ENCODE results near the gene SNX2. TPM values are rescaled to one million over a fixed set of nuclear protein-coding genes. Genes with fewer than 3 reads are reported as not detected.
A peak's percentile ranks its signal among the peaks of the same experiment; 100 is the strongest.

The SNX2 gene, protein sequence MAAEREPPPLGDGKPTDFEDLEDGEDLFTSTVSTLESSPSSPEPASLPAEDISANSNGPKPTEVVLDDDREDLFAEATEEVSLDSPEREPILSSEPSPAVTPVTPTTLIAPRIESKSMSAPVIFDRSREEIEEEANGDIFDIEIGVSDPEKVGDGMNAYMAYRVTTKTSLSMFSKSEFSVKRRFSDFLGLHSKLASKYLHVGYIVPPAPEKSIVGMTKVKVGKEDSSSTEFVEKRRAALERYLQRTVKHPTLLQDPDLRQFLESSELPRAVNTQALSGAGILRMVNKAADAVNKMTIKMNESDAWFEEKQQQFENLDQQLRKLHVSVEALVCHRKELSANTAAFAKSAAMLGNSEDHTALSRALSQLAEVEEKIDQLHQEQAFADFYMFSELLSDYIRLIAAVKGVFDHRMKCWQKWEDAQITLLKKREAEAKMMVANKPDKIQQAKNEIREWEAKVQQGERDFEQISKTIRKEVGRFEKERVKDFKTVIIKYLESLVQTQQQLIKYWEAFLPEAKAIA
- 10 to 100 TPM; 50.6 to 63.7 TPM for total RNA-seq

- no peaks in the 10 kb centered on the region for H3K27me3 ChIP-seq (replicated peaks; ENCODE audit: insufficient read depth)
- H3K36me3 ChIP-seq: no peaks in the 10 kb centered on the region
- DNase-seq (ENCODE audit: low spot score): peak; percentile 93
- TF ChIP-seq POLR2AphosphoS5 (IDR thresholded peaks at IDR 0.05): peak; percentile 71
- TF ChIP-seq POLR2A (IDR thresholded peaks at IDR 0.05): peak; percentile 76
- TF ChIP-seq CTCF (IDR thresholded peaks at IDR 0.05): peak in 2 of 4 experiments; percentile 6 to 19
- no peaks in the 10 kb centered on the region for H3K9me3 ChIP-seq
- intact Hi-C loops (cut with DNase I): loop anchor here (5.0 kb wide), 1 partner anchor 317 kb away; no protein-coding TSS in a partner anchor
- 1% methylated on average over 54 of the region's 67 CpGs for WGBS
- H3K4me1 ChIP-seq (replicated peaks): no peaks in the 10 kb centered on the region
- peak within 1 kb of the TSS; percentile 87 to 93 for H3K4me3 ChIP-seq
- peak within 1 kb of the TSS; percentile 86 to 90 for H3K27ac ChIP-seq
These were observed at the start of gene SNX2 for GRCh38 chr5:122774861-122775549. TSS of gene SNX2 (plus strand) at chr5:122775080. CDS start at chr5:122775104, 24 bp downstream.

- TF ChIP-seq CTCF (IDR thresholded peaks at IDR 0.05) (no peak), POLR2AphosphoS5 (IDR thresholded peaks at IDR 0.05) (no peak), POLR2A (IDR thresholded peaks at IDR 0.05) (no peak)
- no peaks in the 10 kb centered on the region for H3K27me3 ChIP-seq (replicated peaks; ENCODE audit: insufficient read depth)
- H3K9me3 ChIP-seq: no peaks in the 10 kb centered on the region
- no peaks in the 10 kb centered on the region for H3K4me1 ChIP-seq (replicated peaks)
- no peak for DNase-seq (ENCODE audit: low spot score)
- 86% methylated on average over 4 of the region's 4 CpGs for WGBS
- H3K36me3 ChIP-seq: no peaks in the 10 kb centered on the region
- no peak overlapping the region for H3K4me3 ChIP-seq
- H3K27ac ChIP-seq: no peak overlapping the region
- intact Hi-C loops (cut with DNase I): no loop called here
These were observed 47.8 kb upstream of the SNX2 start for GRCh38 chr5:122727112-122727541.

DNA sequence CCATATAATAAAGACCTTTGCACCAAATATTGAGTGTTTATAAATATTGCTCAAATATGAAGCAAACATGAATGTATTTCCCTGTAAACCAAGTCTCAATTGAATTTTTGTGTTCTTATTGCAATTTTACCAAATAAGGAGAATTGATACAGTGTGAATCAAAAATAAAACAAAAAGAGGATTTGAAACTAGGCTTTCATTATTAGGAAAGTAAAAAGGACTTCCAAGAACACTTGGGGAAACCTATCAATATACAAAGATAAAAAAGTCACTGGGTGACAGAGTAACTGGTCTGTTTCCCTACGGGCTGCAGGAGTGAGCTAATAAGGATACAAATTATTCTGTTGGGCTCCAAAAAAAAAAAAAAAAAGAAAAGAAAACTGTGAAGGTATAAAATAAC, 44.8 kb upstream of the SNX2 start:
- WGBS: 88% methylated on average over 1 of the region's 1 CpG
- no peak overlapping the region for H3K27ac ChIP-seq
- no peak for DNase-seq (ENCODE audit: low spot score)
- TF ChIP-seq POLR2A (IDR thresholded peaks at IDR 0.05) (no peak), CTCF (IDR thresholded peaks at IDR 0.05) (no peak), POLR2AphosphoS5 (IDR thresholded peaks at IDR 0.05) (no peak)
- no peaks in the 10 kb centered on the region for H3K9me3 ChIP-seq
- H3K4me1 ChIP-seq (replicated peaks): no peaks in the 10 kb centered on the region
- intact Hi-C loops (cut with DNase I): no loop called here
- H3K4me3 ChIP-seq: no peak overlapping the region
- H3K27me3 ChIP-seq (replicated peaks; ENCODE audit: insufficient read depth): no peaks in the 10 kb centered on the region
- no peaks in the 10 kb centered on the region for H3K36me3 ChIP-seq

- Histone ChIP-seq H3K27ac (no peak overlapping the region), H3K27me3 (replicated peaks; ENCODE audit: insufficient read depth) (no peaks in the 10 kb centered on the region), H3K36me3 (no peaks in the 10 kb centered on the region), H3K4me1 (replicated peaks) (no peaks in the 10 kb centered on the region), H3K4me3 (no peak overlapping the region), H3K9me3 (no peaks in the 10 kb centered on the region)
- WGBS: 94% methylated on average over 1 of the region's 1 CpG
- no peak for DNase-seq (ENCODE audit: low spot score)
- intact Hi-C loops (cut with DNase I): no loop called here
- no peak for TF ChIP-seq CTCF (IDR thresholded peaks at IDR 0.05)
- no peak for TF ChIP-seq POLR2AphosphoS5 (IDR thresholded peaks at IDR 0.05)
- no peak for TF ChIP-seq POLR2A (IDR thresholded peaks at IDR 0.05)
These were observed 44.4 kb upstream of the SNX2 start for GRCh38 chr5:122730456-122730855.
